Tibial nerve (tissue), 4 donors: Measurements from ENCODE around the gene RITA1. TPM values are rescaled to one million over a fixed set of nuclear protein-coding genes. Genes with fewer than 3 reads are reported as not detected.
A peak's percentile ranks its signal among the peaks of the same experiment; 100 is the strongest.

ENCODE experiments used
- DNase-seq, 2 donors: peaks; one replicate each; pipeline ENCODE4 v3.0.0-alpha.2; 2019; ENCODE audit warnings: low spot score in 2 of 2
- H3K27ac ChIP-seq, 4 donors: fragments of 200-600 bp; sonication (generic) in 3 of 4; one replicate each; pipeline ENCODE4 v1.5.1; 2017 to 2019; ENCODE audit warnings: mild to moderate bottlenecking in 1 of 4
- H3K27me3 ChIP-seq, 2 donors: fragments of 200-600 bp; sonication (generic) in 1 of 2; one replicate each; pipeline versions ENCODE4 v1.5.1 to v1.6.0; 2017 to 2019
- H3K36me3 ChIP-seq, 3 donors: fragments of 200-600 bp; sonication (generic); one replicate each; pipeline ENCODE4 v1.5.1; 2018 to 2019
- H3K4me1 ChIP-seq, 4 donors: fragments of 200-600 bp; sonication (generic) in 3 of 4; one replicate each; pipeline ENCODE4 v1.5.1; 2017 to 2019
- H3K4me3 ChIP-seq, 4 donors: fragments of 200-600 bp; sonication (generic) in 3 of 4; one replicate each; pipeline ENCODE4 v1.5.1; 2017 to 2019; ENCODE audit warnings: mild to moderate bottlenecking in 1 of 4, moderate library complexity in 1 of 4
- H3K9me3 ChIP-seq, 4 donors: fragments of 200-600 bp; sonication (generic) in 3 of 4; one replicate each; pipeline ENCODE4 v1.5.1; 2017 to 2019
- EP300 ChIP-seq, 2 donors: sonication (generic); formaldehyde crosslinking; IDR thresholded peaks; one replicate each; pipeline ENCODE4 v1.6.1; 2017; ENCODE audit warnings: antibody characterized with exemption in 2 of 2, mild to moderate bottlenecking in 1 of 2
- POLR2A ChIP-seq, 2 donors: fragments of 450-650 bp; IDR thresholded peaks; one replicate each; pipeline ENCODE4 v1.6.1; 2017; ENCODE audit warnings: antibody characterized with exemption in 2 of 2, mild to moderate bottlenecking in 2 of 2, moderate library complexity in 2 of 2
- WGBS, 2 donors: methylation state at CpG; one replicate each; pipeline ENCODE4 v1.1.5; 2018; 5-methylcytosine and 5-hydroxymethylcytosine counted together
- total RNA-seq, 4 donors: library from RNA; depleted of rRNA; stranded (reverse); fragments of >200 nt; gene quantifications; one replicate each; pipeline ENCODE4 v1.1.0, GENCODE V29; 2016
- TF ChIP-seq, protein P1 (sequence below), 5 experiments: fragments of 200-600 bp in 3 of 5; fragments of 450-650 bp in 2 of 5; sonication (generic) in 3 of 5; IDR thresholded peaks; one replicate each; pipeline ENCODE4 v1.5.1; 2016 to 2019; ENCODE audit warnings: antibody characterized with exemption in 5 of 5, mild to moderate bottlenecking in 3 of 5, moderate library complexity in 2 of 5

RITA1 gene
- total RNA-seq, 4 donors from 2014 or later, result 8.3 to 27.5 (median 14.1) TPM

DNA sequence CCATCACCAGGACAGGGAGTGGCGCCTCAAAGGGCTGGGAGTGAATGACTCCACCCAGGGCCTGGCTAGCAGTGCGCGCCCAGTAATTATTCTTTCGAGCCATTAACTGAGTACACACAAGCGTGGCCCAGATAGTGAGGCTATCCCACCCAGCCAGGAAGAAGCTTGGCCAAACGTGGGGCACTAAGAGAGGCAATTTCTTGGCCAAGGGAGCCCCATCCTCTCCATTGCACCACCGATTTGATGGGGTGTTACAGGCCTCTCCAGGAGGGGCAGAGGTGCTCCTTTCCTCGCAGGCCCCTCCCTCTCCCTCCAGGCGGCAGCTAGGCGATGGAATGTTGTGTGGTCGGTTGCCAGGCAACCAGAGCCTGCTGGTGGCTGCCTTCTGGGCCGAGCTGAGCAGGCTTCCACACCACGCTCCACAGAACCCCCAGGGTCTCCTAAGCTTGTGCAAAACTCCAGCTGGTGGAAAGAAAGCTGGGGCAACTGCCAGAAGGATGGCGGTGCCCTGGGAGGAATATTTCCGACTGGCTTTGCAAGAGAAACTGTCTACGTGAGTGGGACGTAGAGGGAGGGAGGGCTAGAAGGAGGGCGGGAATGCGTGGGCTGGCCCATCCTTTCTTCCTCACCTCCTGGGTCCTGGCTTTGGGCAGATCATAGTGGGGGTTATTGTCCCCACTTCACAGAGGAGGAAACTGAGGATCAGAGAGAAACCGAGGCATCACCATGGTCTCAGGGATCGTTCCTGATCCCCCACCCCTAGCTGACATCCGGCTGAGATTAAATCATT, 36.0 kb upstream of the RITA1 start, which contains the start of gene CFAP73:
Gene CFAP73 (plus strand): TSS at position 364 of the 790 bp plus-strand sequence. CDS start 134 bp downstream, at position 498.
- TF ChIP-seq, protein P1, sequence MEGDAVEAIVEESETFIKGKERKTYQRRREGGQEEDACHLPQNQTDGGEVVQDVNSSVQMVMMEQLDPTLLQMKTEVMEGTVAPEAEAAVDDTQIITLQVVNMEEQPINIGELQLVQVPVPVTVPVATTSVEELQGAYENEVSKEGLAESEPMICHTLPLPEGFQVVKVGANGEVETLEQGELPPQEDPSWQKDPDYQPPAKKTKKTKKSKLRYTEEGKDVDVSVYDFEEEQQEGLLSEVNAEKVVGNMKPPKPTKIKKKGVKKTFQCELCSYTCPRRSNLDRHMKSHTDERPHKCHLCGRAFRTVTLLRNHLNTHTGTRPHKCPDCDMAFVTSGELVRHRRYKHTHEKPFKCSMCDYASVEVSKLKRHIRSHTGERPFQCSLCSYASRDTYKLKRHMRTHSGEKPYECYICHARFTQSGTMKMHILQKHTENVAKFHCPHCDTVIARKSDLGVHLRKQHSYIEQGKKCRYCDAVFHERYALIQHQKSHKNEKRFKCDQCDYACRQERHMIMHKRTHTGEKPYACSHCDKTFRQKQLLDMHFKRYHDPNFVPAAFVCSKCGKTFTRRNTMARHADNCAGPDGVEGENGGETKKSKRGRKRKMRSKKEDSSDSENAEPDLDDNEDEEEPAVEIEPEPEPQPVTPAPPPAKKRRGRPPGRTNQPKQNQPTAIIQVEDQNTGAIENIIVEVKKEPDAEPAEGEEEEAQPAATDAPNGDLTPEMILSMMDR (IDR thresholded peaks at IDR 0.05), result no peak
- TF ChIP-seq EP300 (IDR thresholded peaks at IDR 0.05), result no peak
- TF ChIP-seq POLR2A (IDR thresholded peaks at IDR 0.05), result no peak
- peaks cover 0 to 32% (median 12%) of the 10 kb centered on the region in 4 donors for H3K4me1 ChIP-seq
- peak within 1 kb of the TSS in 2 of 4 donors; percentile 26 to 62 for H3K27ac ChIP-seq
- peaks cover 0 to 18% (median 0%) of the 10 kb centered on the region in 4 donors for H3K9me3 ChIP-seq
- no peak for DNase-seq
- no peaks in the 10 kb centered on the region for H3K36me3 ChIP-seq
- no peak within 1 kb of the TSS for H3K4me3 ChIP-seq
- peaks cover 0 to 35% of the 10 kb centered on the region in 2 donors for H3K27me3 ChIP-seq
- WGBS, 2 donors, result 19 to 20% methylated on average over 19 to 21 of the region's 22 CpGs

DNA sequence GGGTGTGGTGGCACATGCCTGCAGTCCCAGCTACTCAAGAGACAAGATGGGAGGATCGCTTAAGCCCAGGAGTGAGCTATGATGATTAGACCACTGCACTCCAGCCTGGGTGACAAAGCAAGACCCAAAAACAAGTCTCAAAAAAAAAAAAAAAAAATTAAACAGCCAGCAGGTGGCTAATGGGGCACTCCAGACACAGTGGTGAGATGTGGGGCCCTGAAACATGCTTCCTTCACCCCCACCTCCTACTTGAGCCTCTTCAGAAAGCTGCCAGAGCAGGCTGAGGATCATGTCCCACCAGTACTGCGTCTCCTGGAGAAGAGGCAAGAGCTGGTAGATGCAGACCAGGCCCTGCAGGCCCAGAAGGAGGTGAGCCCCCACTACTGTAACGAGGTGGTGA, 33.9 kb upstream of the RITA1 start:
- H3K9me3 ChIP-seq, result peaks cover 0 to 14% (median 0%) of the 10 kb centered on the region in 4 donors
- peaks cover 0 to 45% of the 10 kb centered on the region in 2 donors for H3K27me3 ChIP-seq
- H3K4me3 ChIP-seq, result no peak overlapping the region
- H3K4me1 ChIP-seq, result peaks cover 0 to 42% (median 15%) of the 10 kb centered on the region in 4 donors
- no peak for TF ChIP-seq EP300 (IDR thresholded peaks at IDR 0.05)
- no peak for TF ChIP-seq POLR2A (IDR thresholded peaks at IDR 0.05)
- TF ChIP-seq, protein P1 (IDR thresholded peaks at IDR 0.05), result no peak
- no peaks in the 10 kb centered on the region for H3K36me3 ChIP-seq
- WGBS, 2 donors, result 88 to 93% methylated on average over 3 of the region's 3 CpGs
- no peak for DNase-seq
- H3K27ac ChIP-seq, result no peak overlapping the region

DNA sequence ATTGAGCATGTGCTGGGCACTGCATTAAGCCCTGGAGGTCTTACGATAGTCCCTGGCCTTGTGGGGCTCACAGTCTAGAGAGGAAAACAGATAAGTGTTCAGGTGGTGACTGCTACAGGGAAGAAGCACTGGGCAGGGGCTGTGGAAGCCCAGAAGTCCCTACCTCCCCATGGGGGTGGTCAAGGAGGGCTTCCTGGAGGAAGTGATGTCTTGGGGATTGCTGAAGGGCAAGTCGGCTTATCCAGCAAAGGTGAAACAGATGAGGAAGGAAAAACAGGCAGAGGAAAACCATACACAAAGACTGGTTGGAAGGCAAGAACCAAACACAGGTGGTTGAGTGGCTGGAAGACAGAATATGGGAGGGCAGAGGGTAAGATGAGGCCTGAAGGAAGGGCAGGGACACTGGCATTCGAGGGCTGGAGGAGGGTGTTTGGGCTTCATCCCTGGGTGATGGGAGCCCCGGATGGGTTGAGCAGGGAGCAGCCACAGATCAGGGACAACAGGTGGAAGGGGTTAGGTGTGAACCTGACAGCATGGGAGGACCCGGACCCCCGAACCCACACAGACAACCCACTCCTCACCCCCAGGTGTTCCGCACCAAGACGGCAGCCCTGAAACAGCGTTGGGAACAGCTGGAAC, 33.2 kb upstream of the RITA1 start:
- Histone ChIP-seq H3K36me3 (peaks cover 0 to 2% (median 0%) of the 10 kb centered on the region in 3 donors), H3K4me3 (peak overlapping the region in 2 of 4 donors; percentile 47 to 49), H3K4me1 (peaks cover 0 to 42% (median 15%) of the 10 kb centered on the region in 4 donors), H3K9me3 (peaks cover 0 to 9% (median 0%) of the 10 kb centered on the region in 4 donors), H3K27ac (peak overlapping the region in 1 of 4 donors; percentile 63), H3K27me3 (peaks cover 0 to 45% of the 10 kb centered on the region in 2 donors)
- TF ChIP-seq POLR2A (IDR thresholded peaks at IDR 0.05) (no peak), EP300 (IDR thresholded peaks at IDR 0.05) (no peak)
- TF ChIP-seq, protein P1 (IDR thresholded peaks at IDR 0.05), result no peak
- 21 to 23% methylated on average over 9 of the region's 9 CpGs for WGBS, 2 donors
- no peak for DNase-seq

DNA sequence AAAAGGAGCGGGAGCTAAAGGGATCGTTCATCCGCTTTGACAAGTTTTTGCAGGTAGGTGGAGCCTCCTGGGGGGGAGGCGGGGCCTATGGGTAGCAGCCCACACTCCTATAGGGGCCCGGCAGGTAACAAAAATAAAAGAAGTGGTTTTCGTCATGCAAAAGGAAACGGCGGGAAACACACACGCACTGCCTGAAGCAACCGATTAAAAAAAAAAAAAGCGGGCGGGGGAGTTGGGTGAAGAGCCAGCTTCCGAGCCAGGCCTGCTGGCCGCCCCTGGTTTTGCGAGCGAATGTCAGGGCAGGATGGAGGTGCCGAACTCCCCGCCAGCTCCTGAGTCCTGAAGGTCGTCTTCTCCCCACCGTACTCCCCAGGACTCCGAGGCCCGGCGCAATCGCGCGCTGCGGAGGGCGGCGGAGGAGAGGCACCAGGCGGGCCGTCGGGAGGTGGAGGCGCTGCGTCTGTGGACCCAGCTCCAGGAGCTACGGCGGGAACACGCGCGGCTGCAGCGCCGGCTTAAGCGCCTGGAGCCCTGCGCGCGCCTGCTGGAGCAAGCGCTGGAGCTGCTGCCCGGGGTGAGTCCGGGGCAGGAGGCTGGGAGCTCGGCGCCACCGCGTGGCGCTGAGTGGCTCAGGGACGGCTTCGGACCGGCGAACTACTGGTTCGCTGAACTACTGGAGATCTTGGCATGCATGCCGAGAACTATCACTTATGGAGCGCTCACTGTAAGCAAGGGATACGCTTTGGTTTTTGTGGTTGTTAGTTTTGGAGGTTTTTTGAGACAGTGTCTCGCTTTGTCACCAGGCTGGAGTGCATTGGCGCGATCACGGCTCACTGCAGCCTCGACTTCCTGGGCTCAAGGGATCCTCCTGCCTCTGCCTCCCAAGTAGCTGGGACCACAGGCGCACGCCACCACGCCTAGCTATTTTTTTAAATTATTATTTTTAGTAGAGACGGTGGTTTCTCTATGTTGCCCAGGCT, 32.4 kb upstream of the RITA1 start:
- peaks cover 0 to 2% (median 0%) of the 10 kb centered on the region in 4 donors for H3K9me3 ChIP-seq
- 10 to 14% methylated on average over 33 to 60 of the region's 70 CpGs for WGBS, 2 donors
- peak overlapping the region; percentile 15 to 49 (median 32) for H3K4me3 ChIP-seq
- peaks cover 0 to 10% (median 0%) of the 10 kb centered on the region in 3 donors for H3K36me3 ChIP-seq
- TF ChIP-seq, protein P1 (IDR thresholded peaks at IDR 0.05), result peak; percentile 13 to 71 (median 49)
- no peak for TF ChIP-seq EP300 (IDR thresholded peaks at IDR 0.05)
- H3K27me3 ChIP-seq, result peaks cover 0 to 45% of the 10 kb centered on the region in 2 donors
- peak overlapping the region in 1 of 4 donors; percentile 63 for H3K27ac ChIP-seq
- peaks cover 0 to 42% (median 15%) of the 10 kb centered on the region in 4 donors for H3K4me1 ChIP-seq
- peak; percentile 32 to 38 for DNase-seq
